Measurements from ENCODE around the gene SAFB. TPM values are rescaled to one million over a fixed set of nuclear protein-coding genes. Genes with fewer than 3 reads are reported as not detected.

Gene SAFB
- total and polyA plus RNA-seq, 2 of the 4 experiments (the other 2 are of a cell fraction) = 18.5 to 41.2 TPM

GRCh38 chr19:5595745-5596144 is 27.1 kb upstream of the SAFB start:
- DNase-seq (no peak), ATAC-seq (ENCODE audit: low read depth) (no peak)
- no peak overlapping the region for H2BK15ac ChIP-seq (ENCODE audit: low read depth, low read length)
- H3K4me1 ChIP-seq (ENCODE audit: control insufficient read depth, insufficient read depth, low read length) = no peaks in the 10 kb centered on the region
- WGBS, 2 experiments (ENCODE audit: extremely low coverage in 2 of 2, insufficient read length in 1 of 2) = 100% methylated on average over 1 of the region's 9 CpGs; no CpG with 5 or more reads in 1 of the 2 experiments
- H3K9me1 ChIP-seq (ENCODE audit: insufficient read depth, low read length) = no peaks in the 10 kb centered on the region
- no peak overlapping the region for H4K91ac ChIP-seq (ENCODE audit: insufficient read depth, low read depth, low read length)
- no peak overlapping the region for H3K18ac ChIP-seq (ENCODE audit: low read depth, low read length)
- dilution Hi-C loops (cut with HindIII; ENCODE audit: low sequenced_read_pairs, unreplicated experiment) (no loop called here), intact Hi-C loops (cut with micrococcal nuclease) (no loop called here), in situ Hi-C loops (cut with MboI; ENCODE audit: low sequenced_read_pairs) (no loop called here)
- no peak overlapping the region for H4K5ac ChIP-seq (ENCODE audit: low read depth, low read length)
- no peak overlapping the region for H2BK5ac ChIP-seq (ENCODE audit: low read depth, low read length, poor library complexity, severe bottlenecking)
- H3K9me3 ChIP-seq (ENCODE audit: control insufficient read depth, insufficient read depth, low read length) = no peaks in the 10 kb centered on the region
- H2AK9ac ChIP-seq (replicated peaks; ENCODE audit: low read depth, low read length, poor library complexity) = no peak overlapping the region
- H3K23ac ChIP-seq (ENCODE audit: low read depth, low read length) = no peak overlapping the region
- BruUV-seq (replicated peaks) = no TSS peak
- no peak overlapping the region for H3K14ac ChIP-seq (replicated peaks; ENCODE audit: low read depth, low read length)
- H3K4me2 ChIP-seq (ENCODE audit: low read depth, low read length) = no peak overlapping the region
- no peak overlapping the region for H2BK20ac ChIP-seq (ENCODE audit: low read depth, low read length)
- H4K8ac ChIP-seq (ENCODE audit: low read depth in 2 of 2, low read length in 2 of 2) = no peak overlapping the region
- TF ChIP-seq FOS (IDR thresholded peaks at IDR 0.05; ENCODE audit: low read depth, low read length) = no peak
- TF ChIP-seq, protein P1, sequence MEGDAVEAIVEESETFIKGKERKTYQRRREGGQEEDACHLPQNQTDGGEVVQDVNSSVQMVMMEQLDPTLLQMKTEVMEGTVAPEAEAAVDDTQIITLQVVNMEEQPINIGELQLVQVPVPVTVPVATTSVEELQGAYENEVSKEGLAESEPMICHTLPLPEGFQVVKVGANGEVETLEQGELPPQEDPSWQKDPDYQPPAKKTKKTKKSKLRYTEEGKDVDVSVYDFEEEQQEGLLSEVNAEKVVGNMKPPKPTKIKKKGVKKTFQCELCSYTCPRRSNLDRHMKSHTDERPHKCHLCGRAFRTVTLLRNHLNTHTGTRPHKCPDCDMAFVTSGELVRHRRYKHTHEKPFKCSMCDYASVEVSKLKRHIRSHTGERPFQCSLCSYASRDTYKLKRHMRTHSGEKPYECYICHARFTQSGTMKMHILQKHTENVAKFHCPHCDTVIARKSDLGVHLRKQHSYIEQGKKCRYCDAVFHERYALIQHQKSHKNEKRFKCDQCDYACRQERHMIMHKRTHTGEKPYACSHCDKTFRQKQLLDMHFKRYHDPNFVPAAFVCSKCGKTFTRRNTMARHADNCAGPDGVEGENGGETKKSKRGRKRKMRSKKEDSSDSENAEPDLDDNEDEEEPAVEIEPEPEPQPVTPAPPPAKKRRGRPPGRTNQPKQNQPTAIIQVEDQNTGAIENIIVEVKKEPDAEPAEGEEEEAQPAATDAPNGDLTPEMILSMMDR (conservative IDR thresholded peaks at IDR 0.05; ENCODE audit: low read depth, low read length) = no peak
- no peak for TF ChIP-seq MAFK (IDR thresholded peaks at IDR 0.05; ENCODE audit: low read depth, low read length)
- TF ChIP-seq RFX5 (IDR thresholded peaks at IDR 0.05; ENCODE audit: low read depth, low read length) = no peak
- no peak for TF ChIP-seq SMC3 (IDR thresholded peaks at IDR 0.05; ENCODE audit: low read depth, low read length)
- TF ChIP-seq BHLHE40 (IDR thresholded peaks at IDR 0.05; ENCODE audit: low read depth, low read length) = no peak
- H2AK5ac ChIP-seq (ENCODE audit: low read depth, low read length) = no peak overlapping the region
- H3K27me3 ChIP-seq (ENCODE audit: control insufficient read depth, insufficient read depth, low read length) = no peaks in the 10 kb centered on the region
- H3K27ac ChIP-seq (ENCODE audit: insufficient read depth, low read length) = no peak overlapping the region
- H3K4me3 ChIP-seq (ENCODE audit: insufficient read depth, low read depth, low read length) = no peak overlapping the region
- POLR2A ChIA-PET (ENCODE audit: unreplicated experiment) = no interaction called here
- H2AFZ ChIP-seq (replicated peaks; ENCODE audit: low read length, poor library complexity) = no peak overlapping the region
- no peak overlapping the region for H2BK120ac ChIP-seq (ENCODE audit: low read depth, low read length)
- no peak overlapping the region for H3K56ac ChIP-seq (ENCODE audit: extremely low read depth, insufficient read depth, low read length)
- H3K9ac ChIP-seq (ENCODE audit: low read depth, low read length) = no peak overlapping the region
- CTCF ChIA-PET = no interaction called here
- no peak overlapping the region for H3K4ac ChIP-seq (ENCODE audit: low read depth, low read length)
- H3K36me3 ChIP-seq (ENCODE audit: control insufficient read depth, insufficient read depth, low read length) = peaks cover 84% of the 10 kb centered on the region
- H4K20me1 ChIP-seq (ENCODE audit: insufficient read depth, low read length) = peaks cover 4% of the 10 kb centered on the region; the same call in 1 of the 2 replicates
- peaks cover 16% of the 10 kb centered on the region in 2 experiments; a peak in 3 of 4 replicates for H3K79me1 ChIP-seq (ENCODE audit: low read depth in 1 of 2, low read length in 2 of 2)
